Measurements from ENCODE around the gene CFAP65.

CFAP65 gene

GRCh38 chr2:219059725-219060682 is 18.7 kb upstream of the CFAP65 start:
- no peak for DNase-seq (ENCODE audit: low read depth)

- DNase-seq (ENCODE audit: low read depth) = no peak
Measured at GRCh38 chr2:219059375-219059724, 18.0 kb upstream of the CFAP65 start.

- no peak for DNase-seq (ENCODE audit: low read depth)
Measured at GRCh38 chr2:219058541-219059374, 17.4 kb upstream of the CFAP65 start.

- DNase-seq (ENCODE audit: low read depth) = peak; percentile 53
Measured at GRCh38 chr2:219057709-219058540, 16.6 kb upstream of the CFAP65 start.

- no peak for DNase-seq (ENCODE audit: low read depth)
Measured at GRCh38 chr2:219056896-219057708, 15.8 kb upstream of the CFAP65 start.

- no peak for DNase-seq (ENCODE audit: low read depth)
Measured at GRCh38 chr2:219056176-219056895, 15.0 kb upstream of the CFAP65 start.

- DNase-seq (ENCODE audit: low read depth) = no peak
Measured at GRCh38 chr2:219054956-219055903, 13.9 kb upstream of the CFAP65 start.

- no peak for DNase-seq (ENCODE audit: low read depth)
Measured at GRCh38 chr2:219049282-219049681, 8.0 kb upstream of the CFAP65 start.

- DNase-seq (ENCODE audit: low read depth) = no peak
Measured at GRCh38 chr2:219045937-219046550, 4.7 kb upstream of the CFAP65 start.

- DNase-seq (ENCODE audit: low read depth) = no peak
Measured at GRCh38 chr2:219042750-219043149, 1.4 kb upstream of the CFAP65 start.

GRCh38 chr2:219042157-219042556 is 841 bp upstream of the CFAP65 start:
- DNase-seq (ENCODE audit: low read depth) = no peak

GRCh38 chr2:219038600-219038999 is 2.7 kb downstream of the CFAP65 start:
- DNase-seq (ENCODE audit: low read depth) = no peak

- no peak for DNase-seq (ENCODE audit: low read depth)
Measured at GRCh38 chr2:219037783-219038499, 3.4 kb downstream of the CFAP65 start.

GRCh38 chr2:219035942-219036341 is 5.4 kb downstream of the CFAP65 start:
- DNase-seq (ENCODE audit: low read depth) = no peak

- no peak for DNase-seq (ENCODE audit: low read depth)
Measured at GRCh38 chr2:219034823-219035222, 6.5 kb downstream of the CFAP65 start.

GRCh38 chr2:219032051-219032745 is 9.1 kb downstream of the CFAP65 start:
- no peak for DNase-seq (ENCODE audit: low read depth)

- no peak for DNase-seq (ENCODE audit: low read depth)
Measured at GRCh38 chr2:219031005-219031738, 10.1 kb downstream of the CFAP65 start.

Measured in stimulated activated CD8-positive, alpha-beta memory T cell treated with anti-CD3 and anti-CD28 coated beads, Interleukin-12 subunit alpha, Interleukin-12 subunit beta, amount 100 ng/mL, for 1 hour (primary cell).